A549 (cell line): ENCODE results near the gene RHAG.

Source experiments
- CHD2 ChIP-seq: fragments of 150-350 bp; IDR thresholded peaks from 2 replicates; pipeline ENCODE4 v1.6.1; 2014; ENCODE audit warnings: low read length; ENCODE audit not compliant: partially characterized antibody
- FOSL2 ChIP-seq, 2 experiments: fragments of 450-650 bp in 1 of 2; fragments of >200 bp in 1 of 2; sonication (Bioruptor Twin) in 1 of 2; formaldehyde crosslinking; IDR thresholded peaks; 2 replicates each; pipeline versions ENCODE4 v1.5.0 to v1.6.1; 2016 to 2020; ENCODE audit warnings: mild to moderate bottlenecking in 1 of 2, moderate library complexity in 1 of 2
- JUNB ChIP-seq: fragments of >200 bp; sonication (Bioruptor Twin); formaldehyde crosslinking; IDR thresholded peaks from 2 replicates; pipeline ENCODE4 v1.6.1; 2016
- KDM1A ChIP-seq: fragments of 200-600 bp; sonication (generic); IDR thresholded peaks from 2 replicates; pipeline ENCODE4 v1.6.1; 2016; ENCODE audit warnings: low read depth, mild to moderate bottlenecking
- POLR2A ChIP-seq: IDR thresholded peaks from 2 replicates; pipeline ENCODE4 v1.6.1; 2012; ENCODE audit warnings: mild to moderate bottlenecking, low read length
- RFX5 ChIP-seq: fragments of 450-650 bp; IDR thresholded peaks from 2 replicates; pipeline ENCODE4 v1.7.1; 2014; ENCODE audit warnings: antibody characterized with exemption, mild to moderate bottlenecking, moderate library complexity
- ZSCAN20 ChIP-seq: fragments of 250-450 bp; sonication (Bioruptor Pico); IDR thresholded peaks from 2 replicates; pipeline ENCODE4 v1.8.0; 2022; ENCODE audit warnings: mild to moderate bottlenecking, moderate library complexity
- TF ChIP-seq, protein P1 (sequence below): fragments of >200 bp; sonication (Bioruptor Twin); formaldehyde crosslinking; IDR thresholded peaks from 3 replicates; pipeline ENCODE4 v1.5.1; 2016

- no peak for TF ChIP-seq FOSL2 (IDR thresholded peaks at IDR 0.05)
- TF ChIP-seq FOSL2 (CRISPR knock-in tag; IDR thresholded peaks at IDR 0.05) = peak; percentile 27; the same call in 1 of the 2 replicates
- TF ChIP-seq, protein P1, sequence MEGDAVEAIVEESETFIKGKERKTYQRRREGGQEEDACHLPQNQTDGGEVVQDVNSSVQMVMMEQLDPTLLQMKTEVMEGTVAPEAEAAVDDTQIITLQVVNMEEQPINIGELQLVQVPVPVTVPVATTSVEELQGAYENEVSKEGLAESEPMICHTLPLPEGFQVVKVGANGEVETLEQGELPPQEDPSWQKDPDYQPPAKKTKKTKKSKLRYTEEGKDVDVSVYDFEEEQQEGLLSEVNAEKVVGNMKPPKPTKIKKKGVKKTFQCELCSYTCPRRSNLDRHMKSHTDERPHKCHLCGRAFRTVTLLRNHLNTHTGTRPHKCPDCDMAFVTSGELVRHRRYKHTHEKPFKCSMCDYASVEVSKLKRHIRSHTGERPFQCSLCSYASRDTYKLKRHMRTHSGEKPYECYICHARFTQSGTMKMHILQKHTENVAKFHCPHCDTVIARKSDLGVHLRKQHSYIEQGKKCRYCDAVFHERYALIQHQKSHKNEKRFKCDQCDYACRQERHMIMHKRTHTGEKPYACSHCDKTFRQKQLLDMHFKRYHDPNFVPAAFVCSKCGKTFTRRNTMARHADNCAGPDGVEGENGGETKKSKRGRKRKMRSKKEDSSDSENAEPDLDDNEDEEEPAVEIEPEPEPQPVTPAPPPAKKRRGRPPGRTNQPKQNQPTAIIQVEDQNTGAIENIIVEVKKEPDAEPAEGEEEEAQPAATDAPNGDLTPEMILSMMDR = no peak
- TF ChIP-seq POLR2A = no peak
- TF ChIP-seq RFX5 = no peak
- no peak for TF ChIP-seq CHD2
- TF ChIP-seq KDM1A = no peak
- TF ChIP-seq ZSCAN20 = no peak
- TF ChIP-seq JUNB = no peak
These were observed 40.1 kb upstream of the RHAG start for GRCh38 chr6:49676671-49677281.
